ENCODE data around the gene GPRIN3. TPM values are rescaled to one million over a fixed set of nuclear protein-coding genes. Genes with fewer than 3 reads are reported as not detected.

GPRIN3 gene
- polyA plus RNA-seq, 1 donor (not counting 4 experiments of a cell fraction or from before 2014, with no cell fraction given), result not detected

DNA sequence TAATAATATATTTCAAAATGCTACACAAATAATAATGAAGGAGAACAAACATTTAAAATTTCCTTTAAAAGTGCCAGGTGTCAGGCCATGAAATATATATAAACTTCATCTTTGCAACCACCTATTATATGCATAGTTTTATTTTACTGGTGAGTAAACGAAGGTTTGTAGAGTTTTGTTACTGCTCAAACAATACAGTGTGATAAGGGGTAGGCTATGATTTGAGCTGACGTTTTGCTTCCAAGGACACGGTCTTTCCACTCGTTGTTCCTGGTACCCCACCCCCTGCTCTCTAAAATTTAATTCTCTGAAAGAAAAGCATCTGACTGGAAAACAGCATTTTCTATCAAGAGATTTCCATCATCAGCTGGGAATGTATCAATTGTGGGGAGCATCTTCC is 27.2 kb upstream of the GPRIN3 start:
- H2AFZ ChIP-seq (ENCODE audit: control insufficient read depth, low read length), result no peak overlapping the region

GRCh38 chr4:89334311-89334710 is 26.7 kb upstream of the GPRIN3 start:
- no peak for FAIRE-seq
- no peaks in the 10 kb centered on the region for H3K9me1 ChIP-seq (ENCODE audit: control insufficient read depth, extremely low read depth, insufficient read depth, low read length)
- dilution Hi-C loops (cut with MboI; ENCODE audit: extremely low pct_ligation_motif_present, low sequenced_read_pairs), result no loop called here

More for the DNA sequence above, 27.2 kb upstream of the GPRIN3 start:
- dilution Hi-C loops (cut with MboI; ENCODE audit: extremely low pct_ligation_motif_present, low sequenced_read_pairs), result no loop called here
- Histone ChIP-seq H3K4me3 (ENCODE audit: control insufficient read depth in 2 of 3, extremely low read depth in 1 of 3, insufficient read depth in 2 of 3, low read depth in 1 of 3, low read length in 3 of 3) (no peak overlapping the region), H3K9me1 (ENCODE audit: control insufficient read depth, extremely low read depth, insufficient read depth, low read length) (no peaks in the 10 kb centered on the region), H3K9ac (ENCODE audit: control insufficient read depth, extremely low read depth, insufficient read depth, low read length) (no peak overlapping the region), H3K4me1 (ENCODE audit: control insufficient read depth, extremely low read depth, insufficient read depth, low read length) (no peaks in the 10 kb centered on the region), H3K9me3 (ENCODE audit: control insufficient read depth, low read depth, low read length) (no peaks in the 10 kb centered on the region), H4K20me1 (ENCODE audit: control insufficient read depth, extremely low read depth, insufficient read depth, low read length) (no peaks in the 10 kb centered on the region), H3K27ac (ENCODE audit: control insufficient read depth, insufficient read depth, low read length) (no peak overlapping the region), H3K4me2 (ENCODE audit: control insufficient read depth, extremely low read depth, insufficient read depth, low read depth, low read length) (no peak overlapping the region), H3K27me3 (ENCODE audit: control insufficient read depth, extremely low read depth, insufficient read depth, low read length) (no peaks in the 10 kb centered on the region), H3K79me2 (ENCODE audit: control insufficient read depth, insufficient read depth, low read length) (no peaks in the 10 kb centered on the region), H3K36me3 (ENCODE audit: control insufficient read depth in 2 of 2, extremely low read depth in 1 of 2, insufficient read depth in 2 of 2, low read length in 2 of 2) (no peaks in the 10 kb centered on the region)
- no peak for FAIRE-seq
- no peak for DNase-seq (ENCODE audit: low read depth, low spot score)
- TF ChIP-seq EZH2 (IDR thresholded peaks at IDR 0.05; ENCODE audit: low read length), result no peak
- TF ChIP-seq, protein P1, sequence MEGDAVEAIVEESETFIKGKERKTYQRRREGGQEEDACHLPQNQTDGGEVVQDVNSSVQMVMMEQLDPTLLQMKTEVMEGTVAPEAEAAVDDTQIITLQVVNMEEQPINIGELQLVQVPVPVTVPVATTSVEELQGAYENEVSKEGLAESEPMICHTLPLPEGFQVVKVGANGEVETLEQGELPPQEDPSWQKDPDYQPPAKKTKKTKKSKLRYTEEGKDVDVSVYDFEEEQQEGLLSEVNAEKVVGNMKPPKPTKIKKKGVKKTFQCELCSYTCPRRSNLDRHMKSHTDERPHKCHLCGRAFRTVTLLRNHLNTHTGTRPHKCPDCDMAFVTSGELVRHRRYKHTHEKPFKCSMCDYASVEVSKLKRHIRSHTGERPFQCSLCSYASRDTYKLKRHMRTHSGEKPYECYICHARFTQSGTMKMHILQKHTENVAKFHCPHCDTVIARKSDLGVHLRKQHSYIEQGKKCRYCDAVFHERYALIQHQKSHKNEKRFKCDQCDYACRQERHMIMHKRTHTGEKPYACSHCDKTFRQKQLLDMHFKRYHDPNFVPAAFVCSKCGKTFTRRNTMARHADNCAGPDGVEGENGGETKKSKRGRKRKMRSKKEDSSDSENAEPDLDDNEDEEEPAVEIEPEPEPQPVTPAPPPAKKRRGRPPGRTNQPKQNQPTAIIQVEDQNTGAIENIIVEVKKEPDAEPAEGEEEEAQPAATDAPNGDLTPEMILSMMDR (optimal IDR thresholded peaks at IDR 0.05 in 1 of 3, IDR thresholded peaks at IDR 0.05 in 1 of 3, conservative IDR thresholded peaks at IDR 0.05 in 1 of 3; ENCODE audit: extremely low read depth in 1 of 3, insufficient read depth in 2 of 3, low read length in 3 of 3), result no peak

More at GRCh38 chr4:89334311-89334710, 26.7 kb upstream of the GPRIN3 start:
- Histone ChIP-seq H3K4me3 (ENCODE audit: control insufficient read depth in 2 of 3, extremely low read depth in 1 of 3, insufficient read depth in 2 of 3, low read depth in 1 of 3, low read length in 3 of 3) (no peak overlapping the region), H3K79me2 (ENCODE audit: control insufficient read depth, insufficient read depth, low read length) (no peaks in the 10 kb centered on the region), H3K36me3 (ENCODE audit: control insufficient read depth in 2 of 2, extremely low read depth in 1 of 2, insufficient read depth in 2 of 2, low read length in 2 of 2) (no peaks in the 10 kb centered on the region), H3K9me3 (ENCODE audit: control insufficient read depth, low read depth, low read length) (no peaks in the 10 kb centered on the region), H4K20me1 (ENCODE audit: control insufficient read depth, extremely low read depth, insufficient read depth, low read length) (no peaks in the 10 kb centered on the region), H2AFZ (ENCODE audit: control insufficient read depth, low read length) (no peak overlapping the region), H3K4me1 (ENCODE audit: control insufficient read depth, extremely low read depth, insufficient read depth, low read length) (no peaks in the 10 kb centered on the region), H3K27ac (ENCODE audit: control insufficient read depth, insufficient read depth, low read length) (no peak overlapping the region), H3K9ac (ENCODE audit: control insufficient read depth, extremely low read depth, insufficient read depth, low read length) (no peak overlapping the region), H3K27me3 (ENCODE audit: control insufficient read depth, extremely low read depth, insufficient read depth, low read length) (no peaks in the 10 kb centered on the region), H3K4me2 (ENCODE audit: control insufficient read depth, extremely low read depth, insufficient read depth, low read depth, low read length) (no peak overlapping the region)
- TF ChIP-seq, protein P1 (optimal IDR thresholded peaks at IDR 0.05 in 1 of 3, IDR thresholded peaks at IDR 0.05 in 1 of 3, conservative IDR thresholded peaks at IDR 0.05 in 1 of 3; ENCODE audit: extremely low read depth in 1 of 3, insufficient read depth in 2 of 3, low read length in 3 of 3), result no peak
- TF ChIP-seq EZH2 (IDR thresholded peaks at IDR 0.05; ENCODE audit: low read length), result no peak
- DNase-seq (ENCODE audit: low read depth, low spot score), result no peak

Measured in keratinocyte (primary cell).